Inflammatory macrophage (primary cell): ENCODE data around the gene C6orf132.

Experiments
- DNase-seq, 2 donors: peaks; one replicate each; pipeline ENCODE4 v3.0.0-alpha.2; 2020 to 2022

C6orf132 gene

DNA sequence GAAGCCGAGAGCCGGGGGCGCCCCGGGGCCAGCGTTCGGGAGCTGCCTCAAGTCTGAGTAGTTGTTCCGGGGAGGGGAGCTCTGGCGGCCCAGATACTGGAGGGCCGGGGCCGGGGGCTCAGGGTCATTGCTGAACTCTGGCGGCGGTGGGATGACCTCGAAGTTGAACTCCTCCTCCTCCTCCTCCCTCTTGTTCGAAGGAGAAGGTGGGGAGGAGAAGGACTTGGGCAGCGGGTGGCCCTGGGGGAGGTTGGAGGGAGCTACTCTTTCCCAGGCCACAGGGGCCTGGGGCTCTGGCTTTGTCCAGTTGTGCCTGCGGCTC, 37.7 kb downstream of the C6orf132 start:
- no peak for DNase-seq

GRCh38 chr6:42104095-42104803, 38.2 kb downstream of the C6orf132 start:
- DNase-seq, result peak; percentile 52 to 58

- DNase-seq, result no peak
Measured at GRCh38 chr6:42103753-42104094, 38.7 kb downstream of the C6orf132 start.

- DNase-seq, result no peak
Measured at GRCh38 chr6:42103216-42103615, 39.2 kb downstream of the C6orf132 start.

- DNase-seq, result no peak
Measured at GRCh38 chr6:42101186-42101657, 41.2 kb downstream of the C6orf132 start.

DNA sequence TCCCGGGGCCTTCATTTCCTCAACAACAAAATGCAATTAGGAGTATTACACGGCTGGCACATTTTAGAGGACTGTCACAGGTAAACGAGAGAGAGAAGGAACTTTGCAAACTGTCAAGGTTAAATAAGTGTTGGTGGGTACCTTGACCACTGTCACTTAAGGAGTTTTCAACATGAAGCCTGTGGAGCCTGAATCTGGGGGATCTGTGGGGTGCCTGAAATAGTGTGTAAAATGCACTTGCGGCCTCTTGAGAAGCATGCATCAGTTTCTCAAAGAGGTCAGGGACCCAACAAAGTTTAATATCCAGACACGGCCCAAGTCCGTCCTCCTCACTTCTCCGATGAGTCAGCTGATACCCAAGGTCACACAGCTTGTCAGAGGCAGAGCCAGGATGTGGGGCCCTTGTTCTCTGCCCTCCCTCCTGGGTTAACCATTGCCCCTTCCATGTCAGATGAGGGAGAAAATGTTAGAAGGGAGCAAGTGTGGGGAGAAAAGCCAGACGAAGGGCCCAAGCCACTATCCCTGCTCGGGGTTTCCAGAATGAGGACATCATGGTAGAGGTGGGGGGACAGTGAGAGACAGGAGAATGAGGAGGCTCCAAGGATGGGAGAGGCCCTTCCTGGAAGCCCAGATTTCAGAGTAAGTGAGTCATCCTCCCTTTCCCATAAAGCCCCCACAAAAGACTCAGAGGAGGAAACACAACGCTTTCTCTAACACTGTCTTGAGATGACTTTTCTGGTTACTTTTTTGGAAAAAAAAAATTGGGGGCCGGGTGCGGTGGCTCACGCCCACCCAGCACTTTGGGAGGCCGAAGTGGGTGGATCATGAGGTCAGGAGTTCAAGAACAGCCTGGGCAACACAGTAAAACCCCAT, 42.2 kb downstream of the C6orf132 start:
- DNase-seq, result no peak

DNA sequence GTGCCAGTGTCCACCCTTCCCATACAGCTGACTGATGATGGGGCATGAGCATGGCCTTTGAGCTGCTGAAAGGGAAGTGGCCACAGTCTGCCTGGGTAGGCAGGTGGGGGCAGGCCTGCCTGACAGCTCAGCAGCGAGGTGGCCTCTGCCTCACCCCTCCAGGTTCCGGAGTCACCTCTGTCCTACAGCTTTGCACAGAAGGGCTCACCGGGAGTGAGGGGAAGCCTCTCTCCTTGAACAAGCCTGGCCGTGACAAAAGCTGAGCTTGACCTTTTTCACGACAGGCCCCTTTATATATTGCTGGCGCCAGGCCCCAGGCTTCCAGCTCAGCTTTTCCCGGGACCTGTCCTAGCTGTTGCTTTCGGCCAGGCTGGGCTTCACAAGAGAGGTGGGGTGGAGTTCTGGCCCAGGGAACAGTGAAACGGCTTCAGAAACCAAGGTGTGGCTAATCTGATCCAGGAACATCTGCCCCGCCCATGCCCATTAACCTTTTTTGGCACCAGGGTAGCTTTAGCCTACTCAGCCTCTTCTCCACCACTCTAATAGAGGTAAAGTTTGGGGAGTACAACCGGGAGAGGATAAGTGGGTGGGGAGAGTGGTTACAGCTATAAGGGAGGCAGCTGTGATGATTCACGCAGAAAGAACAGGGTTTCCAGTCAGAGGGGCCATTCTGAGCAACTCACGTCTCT, 42.9 kb downstream of the C6orf132 start:
- no peak for DNase-seq

GRCh38 chr6:42095776-42096541, 46.5 kb downstream of the C6orf132 start:
- DNase-seq, result no peak

- no peak for DNase-seq
Measured at GRCh38 chr6:42095094-42095493, 47.3 kb downstream of the C6orf132 start.

DNA sequence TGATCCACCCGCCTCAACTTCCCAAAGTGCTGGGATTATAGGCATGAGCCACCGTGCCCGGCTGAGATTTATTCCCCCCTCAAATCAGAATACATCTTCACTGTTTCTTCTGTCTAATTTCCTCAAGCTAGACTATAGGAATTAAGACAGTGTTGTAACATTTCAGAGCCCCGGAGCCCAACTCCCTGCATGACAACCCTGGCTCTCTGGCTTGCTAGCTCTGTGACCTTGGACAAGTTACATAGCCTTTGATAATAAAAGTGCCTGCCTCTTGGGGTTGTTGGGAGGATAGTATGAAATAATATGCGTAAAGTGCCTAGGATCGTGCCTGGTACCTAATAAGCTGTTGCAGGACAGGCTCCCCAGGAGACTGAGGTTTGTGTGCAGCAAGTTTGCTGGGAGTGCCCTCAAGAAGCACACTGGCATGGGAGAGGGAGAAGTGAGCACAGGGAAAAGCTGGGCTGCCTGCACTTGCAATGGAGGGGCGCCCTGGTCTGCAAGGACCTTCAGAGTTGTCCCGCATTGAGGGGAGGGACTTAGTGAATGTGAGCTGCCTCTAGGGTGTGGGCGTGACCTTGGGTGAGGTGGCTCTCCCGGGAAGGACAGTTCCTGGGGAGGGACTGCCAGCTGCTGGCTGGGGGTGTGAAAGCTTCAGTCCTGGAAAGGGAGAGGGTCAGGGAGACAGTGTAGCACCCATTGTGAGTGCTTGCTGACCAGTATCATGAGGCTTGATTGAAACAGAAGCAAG, 48.7 kb downstream of the C6orf132 start:
- DNase-seq, result no peak

DNA sequence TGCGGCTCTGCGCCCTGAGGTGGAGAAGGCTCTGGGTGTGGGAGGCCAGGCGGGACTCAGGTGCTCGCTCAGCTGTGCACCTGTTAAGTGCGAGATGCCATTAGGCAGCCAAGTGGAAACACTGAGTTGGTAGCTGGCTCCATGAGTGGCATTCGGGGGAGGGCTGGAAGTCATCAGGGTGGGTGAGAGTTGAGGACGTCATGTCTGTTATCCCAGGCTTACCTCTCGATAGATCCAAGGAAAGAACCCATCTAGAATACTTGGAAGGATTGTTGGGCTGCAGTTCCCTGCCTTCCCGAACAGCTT, 50.7 kb downstream of the C6orf132 start:
- no peak for DNase-seq

DNA sequence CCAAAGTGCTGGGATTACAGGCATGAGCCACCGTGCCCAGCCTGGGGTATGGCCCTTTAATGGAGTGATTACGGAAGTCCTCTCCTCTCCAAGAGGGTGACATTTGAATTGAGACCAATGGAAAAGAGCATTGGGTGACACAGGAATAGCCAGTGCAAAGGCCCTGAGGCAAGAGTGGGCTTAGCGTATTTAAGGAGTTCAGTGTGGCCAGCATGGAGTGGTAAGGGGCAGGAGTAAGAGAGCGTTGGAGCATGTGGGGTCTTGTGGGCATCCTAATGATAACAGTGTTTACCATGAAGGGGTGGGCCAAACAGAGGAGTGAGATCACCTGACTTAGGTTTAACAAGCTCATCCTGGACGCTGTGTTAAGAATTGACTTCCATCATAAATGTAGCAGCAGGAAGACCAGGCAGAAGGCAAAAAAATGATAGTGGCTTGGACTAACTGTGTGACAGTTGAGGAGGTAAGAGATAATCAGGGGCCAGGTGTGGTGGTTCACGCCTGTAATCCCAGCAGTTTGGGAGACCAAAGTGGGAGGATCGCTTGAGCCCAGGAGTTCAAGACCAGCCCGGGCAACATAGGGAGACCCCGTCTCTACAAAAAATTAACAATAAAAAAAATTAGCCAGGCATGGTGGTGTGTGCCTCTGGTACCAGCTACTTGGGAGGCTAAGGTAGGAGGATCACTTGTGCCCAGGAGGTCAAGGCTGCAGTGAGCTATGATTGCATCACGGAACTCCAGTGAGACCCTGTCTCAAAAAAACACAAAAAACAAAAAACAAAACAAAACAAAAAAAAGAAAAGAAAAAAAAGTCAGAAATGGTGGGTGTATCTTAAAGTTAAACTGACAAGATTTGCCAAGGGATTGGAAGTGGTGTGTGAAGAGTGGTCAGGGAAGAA, 51.4 kb downstream of the C6orf132 start:
- no peak for DNase-seq

- no peak for DNase-seq
Measured at GRCh38 chr6:42088101-42088591, 54.3 kb downstream of the C6orf132 start.

GRCh38 chr6:42086046-42087035, 56.1 kb downstream of the C6orf132 start:
- no peak for DNase-seq

- no peak for DNase-seq
Measured at GRCh38 chr6:42084889-42085288, 57.5 kb downstream of the C6orf132 start.

GRCh38 chr6:42083530-42083929, 58.9 kb downstream of the C6orf132 start:
- DNase-seq, result no peak

- no peak for DNase-seq
Measured at GRCh38 chr6:42079941-42080464, 62.4 kb downstream of the C6orf132 start.

DNA sequence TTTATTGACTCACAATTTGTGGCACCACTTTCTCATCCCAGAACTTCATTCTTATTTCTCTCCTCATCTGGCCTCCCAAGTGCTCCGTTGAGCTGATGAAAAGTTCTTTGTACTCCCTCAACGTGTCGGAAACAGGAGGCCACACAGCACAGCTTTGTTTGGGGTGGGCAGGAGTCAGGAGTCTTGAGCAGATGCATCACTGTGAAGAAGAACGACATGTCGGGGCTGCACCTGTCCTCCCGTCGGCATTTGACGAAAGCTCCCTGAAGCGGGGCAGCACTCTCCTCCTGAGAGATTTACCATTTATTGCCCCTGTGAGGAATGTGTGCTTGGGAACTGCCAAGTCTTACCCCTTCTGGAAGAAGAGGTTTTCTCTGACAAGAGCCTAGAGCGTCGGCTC, 64.0 kb downstream of the C6orf132 start:
- no peak for DNase-seq

- peak; percentile 62 to 72 for DNase-seq
Measured at GRCh38 chr6:42075159-42075838, 67.1 kb downstream of the C6orf132 start.
